Measurements from ENCODE around the gene GPI. TPM values are rescaled to one million over a fixed set of nuclear protein-coding genes. Genes with fewer than 3 reads are reported as not detected.
A peak's percentile ranks its signal among the peaks of the same experiment; 100 is the strongest.

Gene GPI
- total RNA-seq, 4 donors from 2014 or later: 156 to 258 (median 211) TPM

DNA sequence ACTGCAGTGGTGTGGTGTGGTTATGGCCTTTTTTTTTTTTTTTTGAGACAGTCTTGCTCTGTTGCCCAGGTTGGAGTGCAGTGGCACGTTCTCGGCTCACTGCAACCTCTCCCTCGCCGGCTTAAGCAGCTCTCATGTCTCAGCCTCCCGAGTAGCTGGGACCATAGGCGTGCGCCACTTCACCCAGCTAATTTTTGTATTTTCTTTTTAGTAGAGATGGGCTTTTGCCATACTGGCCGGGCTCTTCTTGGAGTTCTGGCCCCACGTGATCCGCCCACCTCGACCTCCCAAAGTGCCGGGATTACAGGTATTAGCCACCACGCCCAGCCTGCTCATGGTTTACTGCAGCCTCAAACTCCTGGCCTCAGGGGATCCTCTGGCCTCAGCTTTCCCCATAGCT is 46.2 kb downstream of the GPI start:
- TF ChIP-seq, protein P1, sequence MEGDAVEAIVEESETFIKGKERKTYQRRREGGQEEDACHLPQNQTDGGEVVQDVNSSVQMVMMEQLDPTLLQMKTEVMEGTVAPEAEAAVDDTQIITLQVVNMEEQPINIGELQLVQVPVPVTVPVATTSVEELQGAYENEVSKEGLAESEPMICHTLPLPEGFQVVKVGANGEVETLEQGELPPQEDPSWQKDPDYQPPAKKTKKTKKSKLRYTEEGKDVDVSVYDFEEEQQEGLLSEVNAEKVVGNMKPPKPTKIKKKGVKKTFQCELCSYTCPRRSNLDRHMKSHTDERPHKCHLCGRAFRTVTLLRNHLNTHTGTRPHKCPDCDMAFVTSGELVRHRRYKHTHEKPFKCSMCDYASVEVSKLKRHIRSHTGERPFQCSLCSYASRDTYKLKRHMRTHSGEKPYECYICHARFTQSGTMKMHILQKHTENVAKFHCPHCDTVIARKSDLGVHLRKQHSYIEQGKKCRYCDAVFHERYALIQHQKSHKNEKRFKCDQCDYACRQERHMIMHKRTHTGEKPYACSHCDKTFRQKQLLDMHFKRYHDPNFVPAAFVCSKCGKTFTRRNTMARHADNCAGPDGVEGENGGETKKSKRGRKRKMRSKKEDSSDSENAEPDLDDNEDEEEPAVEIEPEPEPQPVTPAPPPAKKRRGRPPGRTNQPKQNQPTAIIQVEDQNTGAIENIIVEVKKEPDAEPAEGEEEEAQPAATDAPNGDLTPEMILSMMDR (IDR thresholded peaks at IDR 0.05): no peak
- DNase-seq (ENCODE audit: low spot score) (no peak), ATAC-seq (ENCODE audit: low FRiP score) (no peak)

DNA sequence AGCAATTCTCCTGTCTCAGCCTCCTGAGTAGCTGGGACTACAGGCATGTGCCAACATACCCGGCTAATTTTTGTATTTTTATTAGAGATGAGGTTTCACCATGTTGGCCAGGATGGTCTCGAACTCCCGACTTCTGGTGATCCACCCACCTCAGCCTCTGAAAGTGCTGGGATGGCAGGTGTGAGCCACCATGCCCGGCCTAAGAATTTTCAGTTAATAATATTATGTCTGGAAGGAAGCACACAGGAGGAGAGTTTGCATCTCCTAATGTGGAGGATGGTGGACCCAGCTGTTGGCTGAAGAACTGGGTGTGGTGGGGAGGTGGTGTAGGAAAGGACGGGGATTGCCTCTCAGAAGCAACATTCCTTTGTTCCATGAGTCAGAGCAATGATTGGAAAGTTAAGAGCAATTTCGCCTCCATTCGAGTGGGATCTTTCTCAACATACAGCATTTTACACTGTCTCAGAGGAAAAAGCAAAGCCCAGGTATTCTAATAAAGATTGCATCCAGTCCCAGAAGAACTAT is 51.1 kb downstream of the GPI start:
- TF ChIP-seq, protein P1 (IDR thresholded peaks at IDR 0.05): no peak
- ATAC-seq (ENCODE audit: low FRiP score) (no peak), DNase-seq (ENCODE audit: low spot score) (no peak)

DNA sequence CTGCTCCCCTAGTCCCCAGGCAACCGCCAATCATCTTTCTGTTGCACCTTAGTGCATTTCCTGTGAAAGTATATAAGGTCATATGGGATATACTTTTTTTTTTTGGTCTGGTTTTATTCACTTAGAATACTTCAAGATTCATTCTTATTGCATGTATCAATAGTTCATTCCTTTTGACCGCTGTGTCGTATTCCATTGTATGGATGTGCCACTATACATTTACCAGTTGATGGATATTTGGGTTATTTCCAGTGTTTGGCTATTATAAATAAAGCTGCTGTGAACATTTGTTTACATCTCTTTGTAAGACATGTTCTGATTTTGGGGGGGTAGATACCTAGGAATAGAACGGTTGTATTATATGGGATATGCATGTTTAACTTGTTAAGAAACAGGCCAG is 53.3 kb downstream of the GPI start:
- no peak for ATAC-seq (ENCODE audit: low FRiP score)
- no peak for DNase-seq (ENCODE audit: low spot score)
- TF ChIP-seq, protein P1 (IDR thresholded peaks at IDR 0.05): no peak

DNA sequence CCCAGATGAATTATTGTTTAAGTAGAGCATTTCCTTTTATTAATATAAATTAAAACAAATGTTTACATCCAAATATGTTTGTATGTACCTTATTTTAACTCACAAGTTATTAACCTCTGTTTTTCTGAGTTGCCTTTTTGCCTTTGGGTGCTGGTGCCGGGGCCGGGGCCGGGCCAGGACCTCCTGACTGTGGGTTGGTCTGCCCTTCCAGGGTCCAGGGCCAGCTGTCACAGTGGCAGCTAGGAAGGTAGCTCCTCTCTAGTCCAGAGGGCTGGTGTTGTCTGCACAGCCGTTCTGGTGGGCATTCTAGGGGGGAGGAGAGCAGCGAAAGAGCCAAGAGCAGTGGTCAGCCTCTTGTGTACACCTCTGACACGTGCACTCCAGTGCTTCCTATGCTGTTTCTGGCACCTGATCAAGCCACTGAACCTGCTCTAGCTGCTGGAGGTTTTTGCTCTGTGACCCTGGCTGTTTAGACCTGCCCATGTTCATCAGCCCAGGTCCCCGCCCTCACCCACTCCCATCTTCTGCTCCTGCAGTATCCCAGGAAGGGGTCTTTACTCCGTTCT is 61.2 kb downstream of the GPI start:
- DNase-seq (ENCODE audit: low spot score) (no peak), ATAC-seq (ENCODE audit: low FRiP score) (no peak)
- TF ChIP-seq, protein P1 (IDR thresholded peaks at IDR 0.05): no peak

DNA sequence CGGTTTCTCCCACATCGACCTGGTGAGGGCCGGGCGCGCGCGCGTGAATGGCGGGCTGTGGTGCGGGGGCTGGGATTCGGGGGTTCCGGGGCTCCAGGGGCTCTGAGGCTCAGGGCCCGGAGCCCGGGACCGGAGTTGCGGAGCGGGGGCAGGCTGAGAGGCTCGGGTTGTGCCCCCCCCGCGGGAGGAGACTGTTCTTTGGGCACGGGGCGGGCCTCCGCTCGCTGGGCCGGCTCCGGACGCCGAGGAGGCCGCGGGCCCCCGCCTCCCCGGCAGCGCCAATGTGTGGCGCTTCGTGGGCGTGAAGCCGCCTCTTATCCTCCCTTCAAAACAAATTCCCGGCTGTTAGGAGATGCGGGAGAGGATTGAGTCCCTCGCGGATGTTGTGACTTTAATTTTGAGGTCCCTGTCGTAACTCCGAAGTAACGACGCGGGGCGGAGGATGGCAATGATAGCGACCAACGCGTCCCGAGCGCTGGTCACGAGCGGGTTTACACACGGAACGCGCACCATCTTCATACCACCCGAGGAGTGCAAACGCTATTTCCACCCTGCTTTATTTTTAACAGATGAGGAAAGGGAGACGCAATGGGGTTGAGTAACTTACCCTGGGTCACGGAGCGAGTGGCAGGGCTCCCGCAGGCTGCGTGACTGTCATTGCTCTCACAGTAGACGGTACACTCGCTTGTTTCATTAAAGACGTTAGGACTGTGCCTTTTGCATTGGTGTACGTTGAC is 63.7 kb downstream of the GPI start:
- ATAC-seq (ENCODE audit: low FRiP score): peak; percentile 60
- no peak for DNase-seq (ENCODE audit: low spot score)
- TF ChIP-seq, protein P1 (IDR thresholded peaks at IDR 0.05): no peak

DNA sequence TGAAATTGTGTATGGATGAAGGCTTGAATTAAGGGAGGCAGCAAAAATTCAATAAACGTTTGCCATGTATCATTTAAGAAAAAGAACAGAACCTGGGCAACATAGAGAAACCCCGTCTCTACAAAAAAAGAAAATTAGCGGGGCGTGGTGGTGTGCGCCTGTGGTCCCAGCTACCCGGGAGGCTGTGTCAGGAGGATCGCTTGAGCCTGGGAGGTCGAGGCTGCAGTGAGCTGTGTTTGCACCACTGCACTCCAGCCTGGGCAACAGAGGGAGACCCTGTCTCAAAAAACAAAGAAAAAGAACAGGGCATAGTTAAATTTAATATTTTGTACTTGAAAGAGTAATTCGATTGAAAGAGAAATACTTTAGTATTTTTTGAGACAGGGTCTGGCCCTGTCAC is 64.6 kb downstream of the GPI start:
- DNase-seq (ENCODE audit: low spot score) (no peak), ATAC-seq (ENCODE audit: low FRiP score) (no peak)
- TF ChIP-seq, protein P1 (IDR thresholded peaks at IDR 0.05): no peak
